Endodermal cell (in vitro differentiated cells): ENCODE results near the gene DGKB. TPM values are rescaled to one million over a fixed set of nuclear protein-coding genes. Genes with fewer than 3 reads are reported as not detected.

ENCODE experiments used
- DNase-seq: peaks from one replicate; pipeline ENCODE4 v3.0.0-alpha.2; 2017
- H3K27ac ChIP-seq: 2 replicates; pipeline ENCODE4 v1.5.1; 2013; ENCODE audit warnings: mild to moderate bottlenecking, low read depth, low read length, moderate library complexity
- H3K27me3 ChIP-seq: 2 replicates; pipeline ENCODE4 v1.6.1; 2013; ENCODE audit warnings: mild to moderate bottlenecking, low read length, moderate library complexity; ENCODE audit not compliant: insufficient read depth, control insufficient read depth, poor library complexity, severe bottlenecking
- H3K36me3 ChIP-seq: 2 replicates; pipeline ENCODE4 v1.7.0; 2013; ENCODE audit warnings: mild to moderate bottlenecking, low read length, moderate library complexity; ENCODE audit not compliant: control insufficient read depth, insufficient read depth
- H3K4me1 ChIP-seq: one replicate; pipeline ENCODE4 v1.7.0; 2013; ENCODE audit warnings: low read length; ENCODE audit not compliant: control insufficient read depth, insufficient read depth
- H3K4me3 ChIP-seq: 2 replicates; pipeline ENCODE4 v1.5.1; 2013; ENCODE audit warnings: mild to moderate bottlenecking, low read length, moderate library complexity
- H3K9ac ChIP-seq: 2 replicates; pipeline ENCODE4 v1.6.1; 2013; ENCODE audit warnings: mild to moderate bottlenecking, low read length, moderate library complexity; ENCODE audit not compliant: poor library complexity, severe bottlenecking; ENCODE audit errors: extremely low read depth
- H3K9me3 ChIP-seq: 2 replicates; pipeline ENCODE4 v1.6.1; 2013; ENCODE audit warnings: mild to moderate bottlenecking, low read length, moderate library complexity; ENCODE audit not compliant: control insufficient read depth
- H3K27ac Mint-ChIP-seq: 2 replicates; pipeline ENCODE4 v1.8.0; 2020; ENCODE audit warnings: mixed read lengths
- H3K27me3 Mint-ChIP-seq: 2 replicates; pipeline ENCODE4 v1.8.0; 2021; ENCODE audit warnings: mild to moderate bottlenecking, mixed read lengths; ENCODE audit not compliant: insufficient read depth
- H3K36me3 Mint-ChIP-seq: 2 replicates; pipeline ENCODE4 v1.8.0; 2020; ENCODE audit warnings: low read depth, mixed read lengths
- H3K4me1 Mint-ChIP-seq: 2 replicates; pipeline ENCODE4 v1.8.0; 2020; ENCODE audit warnings: mixed read lengths
- H3K4me3 Mint-ChIP-seq: 2 replicates; pipeline ENCODE4 v1.8.0; 2020; ENCODE audit warnings: mild to moderate bottlenecking, moderate library complexity, mixed read lengths
- H3K9me3 Mint-ChIP-seq: 2 replicates; pipeline ENCODE4 v1.8.0; 2020; ENCODE audit warnings: mild to moderate bottlenecking, mixed read lengths
- CTCF ChIP-seq: fragments of 200-600 bp; sonication (generic); conservative IDR thresholded peaks from 2 replicates; pipeline ENCODE4 v1.5.0; 2021; ENCODE audit warnings: antibody characterized with exemption, mild to moderate bottlenecking
- WGBS, 2 experiments: methylation state at CpG; one replicate each; pipeline versions ENCODE4 v1.1.5 to v1.1.7; 2013; ENCODE audit warnings: missing lambda C conversion rate in 2 of 2, mixed read lengths in 1 of 2; ENCODE audit not compliant: insufficient coverage in 1 of 2, insufficient read length in 1 of 2; 5-methylcytosine and 5-hydroxymethylcytosine counted together
- total RNA-seq, 2 donors: library from RNA; stranded (reverse); fragmentation: NEBNext Ultra II Directional in 1 of 2; extraction: Animal tissue kit (Norgen Biotek cat#: 25700) in 1 of 2; gene quantifications; 2 replicates in 1 of 2; 3 replicates in 1 of 2; pipeline ENCODE4 v1.2.1, GENCODE V29; 2021

The DGKB gene
- total RNA-seq, 2 donors from 2014 or later: 5.1 to 5.2 TPM

GRCh38 chr7:14582010-14582409 is 320.5 kb downstream of the DGKB start:
- H3K9me3 ChIP-seq: peaks cover 9% of the 10 kb centered on the region
- Mint-ChIP-seq H3K36me3 (no peaks in the 10 kb centered on the region), H3K4me1 (no peaks in the 10 kb centered on the region), H3K4me3 (no peak overlapping the region), H3K9me3 (peaks cover 14% of the 10 kb centered on the region), H3K27ac (no peak overlapping the region), H3K27me3 (no peaks in the 10 kb centered on the region)
- WGBS, 2 experiments: 90 to 100% methylated on average over 4 of the region's 4 CpGs
- H3K4me1 ChIP-seq: no peaks in the 10 kb centered on the region
- no peak overlapping the region for H3K4me3 ChIP-seq
- TF ChIP-seq CTCF: no peak
- no peaks in the 10 kb centered on the region for H3K36me3 ChIP-seq
- no peaks in the 10 kb centered on the region for H3K27me3 ChIP-seq
- H3K9ac ChIP-seq: no peak overlapping the region
- H3K27ac ChIP-seq: no peak overlapping the region
- DNase-seq: no peak

- Mint-ChIP-seq H3K36me3 (no peaks in the 10 kb centered on the region), H3K9me3 (peaks cover 3% of the 10 kb centered on the region), H3K27ac (no peak overlapping the region), H3K27me3 (no peaks in the 10 kb centered on the region), H3K4me3 (no peak overlapping the region), H3K4me1 (no peaks in the 10 kb centered on the region)
- Histone ChIP-seq H3K4me3 (no peak overlapping the region), H3K27me3 (no peaks in the 10 kb centered on the region), H3K36me3 (no peaks in the 10 kb centered on the region), H3K4me1 (no peaks in the 10 kb centered on the region), H3K9me3 (no peaks in the 10 kb centered on the region), H3K27ac (no peak overlapping the region), H3K9ac (no peak overlapping the region)
- DNase-seq: no peak
- no peak for TF ChIP-seq CTCF
- WGBS, 2 experiments: 92 to 100% methylated on average over 1 to 2 of the region's 2 CpGs
These were observed 322.6 kb downstream of the DGKB start for GRCh38 chr7:14579971-14580370.

- Mint-ChIP-seq H3K36me3 (no peaks in the 10 kb centered on the region), H3K27me3 (no peaks in the 10 kb centered on the region), H3K4me1 (no peaks in the 10 kb centered on the region), H3K9me3 (no peaks in the 10 kb centered on the region), H3K27ac (no peak overlapping the region), H3K4me3 (no peak overlapping the region)
- H3K36me3 ChIP-seq: no peaks in the 10 kb centered on the region
- no peak for TF ChIP-seq CTCF
- H3K27ac ChIP-seq: no peak overlapping the region
- no peak overlapping the region for H3K4me3 ChIP-seq
- H3K4me1 ChIP-seq: no peaks in the 10 kb centered on the region
- no peaks in the 10 kb centered on the region for H3K9me3 ChIP-seq
- 100% methylated on average over 2 to 3 of the region's 3 CpGs for WGBS, 2 experiments
- H3K9ac ChIP-seq: no peak overlapping the region
- DNase-seq: no peak
- H3K27me3 ChIP-seq: no peaks in the 10 kb centered on the region
These were observed 326.0 kb downstream of the DGKB start for GRCh38 chr7:14576578-14576977.
